ENCODE measurements around the gene AMY1B.
"Not testable (repeated sequence)": the region's sequence is repeated elsewhere in the genome, so short reads cannot be mapped to it uniquely, and the experiment has no call there.

The AMY1B gene

DNA sequence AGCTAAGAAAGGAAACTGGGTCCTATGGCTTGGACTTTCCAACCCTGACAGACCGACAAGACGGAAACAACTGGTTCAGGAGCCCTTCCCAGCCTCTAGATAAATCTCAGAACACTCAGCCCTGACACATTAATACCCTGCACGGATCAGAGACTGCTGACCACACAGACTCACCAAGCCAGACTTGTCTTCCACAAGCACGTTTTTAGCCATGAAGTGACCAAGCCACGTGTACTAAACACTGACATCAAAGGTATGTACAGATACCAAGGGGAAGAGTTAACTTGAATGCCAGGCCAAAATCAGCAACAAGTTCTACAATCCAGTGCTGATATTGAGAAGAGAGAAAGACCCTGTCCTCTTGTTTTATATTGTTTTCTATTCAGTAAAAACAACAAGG, at the start of gene AMY1B:
TSS of gene AMY1B (minus strand) at position 101 of the 400 bp plus-strand sequence. CDS start 571 bp downstream, outside the sequence.
- H3K4me3 ChIP-seq (ENCODE audit: low read length); DNase-seq (ENCODE audit: low read depth): not testable (repeated sequence)

DNA sequence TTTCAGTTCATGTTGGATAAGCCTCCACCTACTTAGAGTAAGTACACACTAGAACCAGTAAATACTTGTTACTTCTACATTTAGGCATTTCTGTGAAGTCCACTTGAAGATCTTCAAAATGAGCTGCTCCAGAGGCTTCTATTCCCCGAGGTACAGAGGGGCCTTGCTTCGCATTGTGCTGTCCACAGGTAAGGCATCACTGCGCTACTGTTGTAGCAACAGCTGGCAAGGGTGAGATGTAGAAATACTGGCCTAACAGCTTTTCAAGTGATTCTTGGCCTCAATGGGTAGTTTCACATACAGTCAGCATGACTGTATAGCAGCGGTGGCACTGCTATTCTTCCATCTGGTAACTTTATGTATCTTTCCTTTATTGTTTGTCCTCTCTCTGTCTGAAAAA, 49.0 kb upstream of the AMY1B start:
- not testable (repeated sequence) for H3K4me3 ChIP-seq (ENCODE audit: low read length); DNase-seq (ENCODE audit: low read depth)

DNA sequence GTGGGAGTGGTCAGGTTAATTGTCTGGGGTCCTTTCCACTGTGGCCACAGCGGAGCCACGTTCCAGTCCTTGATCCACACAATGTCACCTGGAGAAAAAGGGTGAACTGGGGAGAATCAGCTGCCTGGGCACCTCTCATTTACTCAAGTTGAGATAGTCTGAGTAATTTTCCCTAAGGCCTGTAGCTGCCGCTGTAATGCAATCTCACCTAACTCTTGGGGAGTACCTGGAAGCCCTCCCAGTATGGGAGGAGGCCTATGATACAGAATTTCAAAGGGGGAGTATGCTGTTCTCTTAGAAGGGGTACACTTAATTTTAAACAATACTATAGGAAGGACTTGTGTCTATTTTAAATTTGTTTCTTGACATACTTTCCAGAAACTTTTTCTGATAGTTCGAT, 48.4 kb upstream of the AMY1B start:
- not testable (repeated sequence) for DNase-seq (ENCODE audit: low read depth); H3K4me3 ChIP-seq (ENCODE audit: low read length)

DNA sequence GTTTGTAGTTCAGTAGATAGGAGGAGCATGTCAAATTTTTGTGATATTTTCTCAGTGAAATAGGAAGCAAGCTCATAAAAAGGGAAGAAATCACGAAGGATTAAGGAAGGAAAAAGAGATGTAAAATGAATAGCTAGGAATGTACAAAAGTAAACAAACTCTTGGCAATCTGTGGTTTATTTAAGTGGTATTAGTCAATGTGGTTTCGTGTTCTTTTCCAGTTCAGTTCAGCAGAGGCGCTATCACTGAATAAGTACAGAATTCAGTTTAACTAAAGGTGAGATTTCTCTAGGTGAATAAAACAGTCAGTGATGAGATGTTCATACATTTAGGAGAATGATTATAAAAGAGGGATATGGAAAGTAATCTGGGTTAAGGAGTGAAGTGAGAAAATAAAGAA, 42.0 kb upstream of the AMY1B start:
- not testable (repeated sequence) for H3K4me3 ChIP-seq (ENCODE audit: low read length); DNase-seq (ENCODE audit: low read depth)

DNA sequence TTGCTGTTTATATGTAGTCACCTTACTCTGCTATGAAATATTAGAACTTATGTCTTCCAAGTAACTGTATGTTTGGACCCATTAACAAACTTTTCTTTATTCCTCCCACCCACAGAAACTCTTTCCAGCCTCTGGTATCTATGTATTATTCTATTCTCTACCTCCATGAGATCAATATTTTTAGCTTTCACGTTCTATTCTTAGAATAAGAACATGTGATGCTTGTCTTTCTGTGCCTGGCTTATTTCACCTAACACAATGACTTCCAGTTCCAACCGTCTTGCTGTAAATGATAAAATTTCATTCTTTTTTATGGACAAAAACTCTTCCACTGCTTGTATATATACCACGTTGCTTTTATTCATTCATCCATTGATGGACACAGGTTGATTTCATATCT, 39.3 kb upstream of the AMY1B start:
- H3K4me3 ChIP-seq (ENCODE audit: low read length); DNase-seq (ENCODE audit: low read depth): not testable (repeated sequence)

GRCh38 chr1:103721473-103721872, 25.5 kb upstream of the AMY1B start:
- H3K4me3 ChIP-seq (ENCODE audit: low read length); DNase-seq (ENCODE audit: low read depth): not testable (repeated sequence)

GRCh38 chr1:103717404-103717803, 21.4 kb upstream of the AMY1B start:
- not testable (repeated sequence) for DNase-seq (ENCODE audit: low read depth); H3K4me3 ChIP-seq (ENCODE audit: low read length)

DNA sequence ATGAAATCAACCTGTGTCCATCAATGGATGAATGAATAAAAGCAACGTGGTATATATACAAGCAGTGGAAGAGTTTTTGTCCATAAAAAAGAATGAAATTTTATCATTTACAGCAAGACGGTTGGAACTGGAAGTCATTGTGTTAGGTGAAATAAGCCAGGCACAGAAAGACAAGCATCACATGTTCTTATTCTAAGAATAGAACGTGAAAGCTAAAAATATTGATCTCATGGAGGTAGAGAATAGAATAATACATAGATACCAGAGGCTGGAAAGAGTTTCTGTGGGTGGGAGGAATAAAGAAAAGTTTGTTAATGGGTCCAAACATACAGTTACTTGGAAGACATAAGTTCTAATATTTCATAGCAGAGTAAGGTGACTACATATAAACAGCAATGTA, 14.4 kb upstream of the AMY1B start:
- not testable (repeated sequence) for H3K4me3 ChIP-seq (ENCODE audit: low read length); DNase-seq (ENCODE audit: low read depth)

DNA sequence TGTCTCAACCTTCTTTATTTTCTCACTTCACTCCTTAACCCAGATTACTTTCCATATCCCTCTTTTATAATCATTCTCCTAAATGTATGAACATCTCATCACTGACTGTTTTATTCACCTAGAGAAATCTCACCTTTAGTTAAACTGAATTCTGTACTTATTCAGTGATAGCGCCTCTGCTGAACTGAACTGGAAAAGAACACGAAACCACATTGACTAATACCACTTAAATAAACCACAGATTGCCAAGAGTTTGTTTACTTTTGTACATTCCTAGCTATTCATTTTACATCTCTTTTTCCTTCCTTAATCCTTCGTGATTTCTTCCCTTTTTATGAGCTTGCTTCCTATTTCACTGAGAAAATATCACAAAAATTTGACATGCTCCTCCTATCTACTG, 11.7 kb upstream of the AMY1B start:
- DNase-seq (ENCODE audit: low read depth): not testable (repeated sequence)

DNA sequence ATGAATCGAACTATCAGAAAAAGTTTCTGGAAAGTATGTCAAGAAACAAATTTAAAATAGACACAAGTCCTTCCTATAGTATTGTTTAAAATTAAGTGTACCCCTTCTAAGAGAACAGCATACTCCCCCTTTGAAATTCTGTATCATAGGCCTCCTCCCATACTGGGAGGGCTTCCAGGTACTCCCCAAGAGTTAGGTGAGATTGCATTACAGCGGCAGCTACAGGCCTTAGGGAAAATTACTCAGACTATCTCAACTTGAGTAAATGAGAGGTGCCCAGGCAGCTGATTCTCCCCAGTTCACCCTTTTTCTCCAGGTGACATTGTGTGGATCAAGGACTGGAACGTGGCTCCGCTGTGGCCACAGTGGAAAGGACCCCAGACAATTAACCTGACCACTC, 5.2 kb upstream of the AMY1B start:
- not testable (repeated sequence) for DNase-seq (ENCODE audit: low read depth); H3K4me3 ChIP-seq (ENCODE audit: low read length)

More for the DNA sequence above, 11.7 kb upstream of the AMY1B start:
- not testable (repeated sequence) for H3K4me3 ChIP-seq (ENCODE audit: low read length)

- not testable (repeated sequence) for DNase-seq (ENCODE audit: low read depth); H3K4me3 ChIP-seq (ENCODE audit: low read length)
Observed at GRCh38 chr1:103700669-103701068, 4.7 kb upstream of the AMY1B start.

DNA sequence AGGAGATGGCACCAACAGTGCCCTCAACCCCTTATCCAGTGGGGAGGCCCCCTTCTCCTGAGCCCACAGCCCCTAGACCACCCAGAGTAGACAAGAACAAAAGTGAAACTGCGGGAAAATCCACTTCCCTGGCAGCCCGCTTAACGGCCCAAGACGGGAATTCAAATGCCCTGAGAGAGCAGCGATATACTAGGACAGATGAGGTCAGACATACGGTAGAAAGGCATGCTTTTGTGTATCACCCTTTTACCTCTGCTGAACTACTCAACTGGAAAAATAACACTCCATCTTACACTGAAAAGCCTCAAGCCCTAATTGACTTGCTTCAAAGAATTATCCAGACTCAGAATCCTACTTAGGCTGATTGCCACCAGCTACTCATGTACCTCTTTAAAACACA, 1.4 kb upstream of the AMY1B start:
- not testable (repeated sequence) for DNase-seq (ENCODE audit: low read depth); H3K4me3 ChIP-seq (ENCODE audit: low read length)

GRCh38 chr1:103676335-103676734, 19.7 kb downstream of the AMY1B start:
- not testable (repeated sequence) for H3K4me3 ChIP-seq (ENCODE audit: low read length); DNase-seq (ENCODE audit: low read depth)

GRCh38 chr1:103655460-103655859, 40.5 kb downstream of the AMY1B start, which contains the start of gene AMY1A:
TSS of gene AMY1A (plus strand) at chr1:103655760. CDS start at chr1:103656331, 571 bp downstream.
- H3K4me3 ChIP-seq (ENCODE audit: low read length); DNase-seq (ENCODE audit: low read depth): not testable (repeated sequence)

- not testable (repeated sequence) for DNase-seq (ENCODE audit: low read depth); H3K4me3 ChIP-seq (ENCODE audit: low read length)
Observed at GRCh38 chr1:103654133-103654532, 41.9 kb downstream of the AMY1B start.

DNA sequence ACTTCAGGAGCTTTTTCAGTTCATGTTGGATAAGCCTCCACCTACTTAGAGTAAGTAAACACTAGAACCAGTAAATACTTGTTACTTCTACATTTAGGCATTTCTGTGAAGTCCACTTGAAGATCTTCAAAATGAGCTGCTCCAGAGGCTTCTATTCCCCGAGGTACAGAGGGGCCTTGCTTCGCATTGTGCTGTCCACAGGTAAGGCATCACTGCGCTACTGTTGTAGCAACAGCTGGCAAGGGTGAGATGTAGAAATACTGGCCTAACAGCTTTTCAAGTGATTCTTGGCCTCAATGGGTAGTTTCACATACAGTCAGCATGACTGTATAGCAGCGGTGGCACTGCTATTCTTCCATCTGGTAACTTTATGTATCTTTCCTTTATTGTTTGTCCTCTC, 45.1 kb downstream of the AMY1B start:
- not testable (repeated sequence) for H3K4me3 ChIP-seq (ENCODE audit: low read length); DNase-seq (ENCODE audit: low read depth)

DNA sequence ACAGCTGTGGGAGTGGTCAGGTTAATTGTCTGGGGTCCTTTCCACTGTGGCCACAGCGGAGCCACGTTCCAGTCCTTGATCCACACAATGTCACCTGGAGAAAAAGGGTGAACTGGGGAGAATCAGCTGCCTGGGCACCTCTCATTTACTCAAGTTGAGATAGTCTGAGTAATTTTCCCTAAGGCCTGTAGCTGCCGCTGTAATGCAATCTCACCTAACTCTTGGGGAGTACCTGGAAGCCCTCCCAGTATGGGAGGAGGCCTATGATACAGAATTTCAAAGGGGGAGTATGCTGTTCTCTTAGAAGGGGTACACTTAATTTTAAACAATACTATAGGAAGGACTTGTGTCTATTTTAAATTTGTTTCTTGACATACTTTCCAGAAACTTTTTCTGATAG, 45.7 kb downstream of the AMY1B start:
- not testable (repeated sequence) for DNase-seq (ENCODE audit: low read depth); H3K4me3 ChIP-seq (ENCODE audit: low read length)

- not testable (repeated sequence) for DNase-seq (ENCODE audit: low read depth); H3K4me3 ChIP-seq (ENCODE audit: low read length)
Observed at GRCh38 chr1:103643908-103644307, 52.1 kb downstream of the AMY1B start.

- not testable (repeated sequence) for DNase-seq (ENCODE audit: low read depth); H3K4me3 ChIP-seq (ENCODE audit: low read length)
Observed at GRCh38 chr1:103641194-103641593, 54.8 kb downstream of the AMY1B start.
